GM12878 (cell line): ENCODE measurements around the gene RGS11. TPM values are rescaled to one million over a fixed set of nuclear protein-coding genes. Genes with fewer than 3 reads are reported as not detected.

Experiments used
- CTCF ChIP-seq, 3 experiments: IDR thresholded peaks in 2 of 3; conservative IDR thresholded peaks in 1 of 3; 2 replicates each; pipeline ENCODE4 v1.5.1; 2011; ENCODE audit warnings: low read depth in 3 of 3, low read length in 3 of 3, mild to moderate bottlenecking in 3 of 3, control low read depth in 2 of 3, moderate library complexity in 2 of 3, inconsistent platforms in 1 of 3, mixed read lengths in 1 of 3; ENCODE audit not compliant: control insufficient read depth in 2 of 3, insufficient read depth in 1 of 3; ENCODE audit errors: extremely low read depth in 1 of 3
- NR2F1 ChIP-seq: fragments of 450-650 bp; conservative IDR thresholded peaks from 2 replicates; pipeline ENCODE4 v1.6.1; 2017; ENCODE audit warnings: mild to moderate bottlenecking
- SIN3A ChIP-seq: IDR thresholded peaks from 2 replicates; pipeline ENCODE4 v1.6.1; 2012; ENCODE audit warnings: low read depth, low read length, improper control_type of control experiment
- TAF1 ChIP-seq: IDR thresholded peaks from 2 replicates; pipeline ENCODE4 v1.6.1; 2011; ENCODE audit warnings: mild to moderate bottlenecking, low read depth, low read length, borderline replicate concordance
- ZBED1 ChIP-seq: IDR thresholded peaks from 2 replicates; pipeline ENCODE4 v1.6.1; 2016; ENCODE audit warnings: borderline replicate concordance
- ZBTB33 ChIP-seq: fragments of 450-650 bp; IDR thresholded peaks from 2 replicates; pipeline ENCODE4 v1.6.1; 2017; ENCODE audit warnings: mild to moderate bottlenecking
- ZNF207 ChIP-seq: fragments of 450-650 bp; IDR thresholded peaks from 2 replicates; pipeline ENCODE4 v1.6.1; 2014; ENCODE audit warnings: antibody characterized with exemption, mild to moderate bottlenecking, borderline replicate concordance
- polyA plus RNA-seq, 11 experiments: library from polyadenylated mRNA; depleted of rRNA in 4 of 11; unstranded in 6 of 11; stranded (reverse) in 5 of 11; fragments of >200 nt; fragmentation: Nextera tagmentation in 4 of 11; fragmentation: Illumina TruSeq in 1 of 11; extraction: Ambion mirVana in 4 of 11; extraction: Trizol in 1 of 11; gene quantifications; 1 replicate in 1 of 11; 2 replicates in 10 of 11; pipeline versions ENCODE4 v1.2.1 to v1.2.3, GENCODE V29; 2011 to 2016; ENCODE audit warnings: inconsistent platforms in 2 of 11, missing spikeins in 2 of 11, low read depth in 1 of 11
- total RNA-seq, 4 experiments: library from RNA; depleted of rRNA in 3 of 4; stranded (reverse); fragments of >200 nt in 3 of 4; fragmentation: Illumina TruSeq in 1 of 4; extraction: Trizol in 1 of 4; gene quantifications; 2 replicates each; pipeline versions ENCODE4 v1.2.1 to v1.2.3, GENCODE V29; 2013 to 2021

RGS11 gene
- total and polyA plus RNA-seq, 10 of the 15 experiments (the other 5 are each of a cell fraction or from before 2014, with no cell fraction given) = 0.04 TPM; not detected in 9

- TF ChIP-seq ZBTB33 (no peak), ZBED1 (no peak), SIN3A (no peak), ZNF207 (no peak), CTCF (IDR thresholded peaks at IDR 0.05 in 2 of 3, conservative IDR thresholded peaks at IDR 0.05 in 1 of 3; ENCODE audit: control insufficient read depth in 2 of 3, extremely low read depth in 1 of 3, insufficient read depth in 1 of 3, low read depth in 3 of 3, low read length in 3 of 3) (no peak), NR2F1 (no peak), TAF1 (no peak)
- TF ChIP-seq, all 136 proteins: peak for 0
Observed at GRCh38 chr16:287981-288920, 12.5 kb upstream of the RGS11 start (continued).
